Upper lobe of left lung (tissue), 6 donors: Measurements from ENCODE around the gene MYOM3. TPM values are rescaled to one million over a fixed set of nuclear protein-coding genes. Genes with fewer than 3 reads are reported as not detected.
A peak's percentile ranks its signal among the peaks of the same experiment; 100 is the strongest.

Experiments
- ATAC-seq, 2 donors: fragments of 200-7000 bp; cut with Tn5 transposase; one replicate each; pipeline ENCODE4 v1.9.1; 2022; ENCODE audit warnings: mild to moderate bottlenecking in 2 of 2, moderate library complexity in 2 of 2; ENCODE audit not compliant: low FRiP score in 2 of 2
- DNase-seq, 2 donors: peaks; one replicate each; pipeline ENCODE4 v3.0.0-alpha.2; 2019 to 2020
- H3K27ac ChIP-seq, 4 donors: fragments of 200-600 bp; sonication (generic); one replicate each; pipeline ENCODE4 v1.5.1; 2016 to 2019
- H3K27me3 ChIP-seq, 4 donors: fragments of 200-600 bp; sonication (generic); one replicate each; pipeline ENCODE4 v1.5.1; 2017 to 2019
- H3K36me3 ChIP-seq, 4 donors: fragments of 200-600 bp; sonication (generic); one replicate each; pipeline ENCODE4 v1.5.1; 2016 to 2019
- H3K4me1 ChIP-seq, 4 donors: fragments of 200-600 bp; sonication (generic); one replicate each; pipeline ENCODE4 v1.5.1; 2018 to 2019
- H3K4me3 ChIP-seq, 4 donors: fragments of 200-600 bp; sonication (generic); one replicate each; pipeline ENCODE4 v1.5.1; 2017 to 2019; ENCODE audit warnings: mild to moderate bottlenecking in 2 of 4, moderate library complexity in 1 of 4
- H3K9me3 ChIP-seq, 4 donors: fragments of 200-600 bp; sonication (generic); one replicate each; pipeline ENCODE4 v1.5.1; 2018 to 2019
- CTCF ChIP-seq, 6 experiments: fragments of 450-650 bp in 4 of 6; fragments of 200-600 bp in 2 of 6; sonication (generic) in 2 of 6; IDR thresholded peaks; one replicate each; pipeline ENCODE4 v1.5.1; 2016 to 2019; ENCODE audit warnings: antibody characterized with exemption in 6 of 6
- EP300 ChIP-seq, 4 donors: sonication (generic); formaldehyde crosslinking; IDR thresholded peaks; one replicate each; pipeline ENCODE4 v1.5.1; 2017; ENCODE audit warnings: antibody characterized with exemption in 4 of 4, control low read depth in 2 of 4
- POLR2A ChIP-seq, 4 donors: fragments of 450-650 bp; IDR thresholded peaks; one replicate each; pipeline ENCODE4 v1.5.1; 2016 to 2017; ENCODE audit warnings: antibody characterized with exemption in 4 of 4, mild to moderate bottlenecking in 2 of 4
- POLR2AphosphoS5 ChIP-seq, 2 donors: sonication (generic); formaldehyde crosslinking; IDR thresholded peaks; one replicate each; pipeline ENCODE4 v1.5.1; 2017; ENCODE audit warnings: antibody characterized with exemption in 2 of 2
- WGBS, 2 donors: methylation state at CpG; one replicate each; pipeline ENCODE4 v1.1.5; 2017 to 2018; 5-methylcytosine and 5-hydroxymethylcytosine counted together
- total RNA-seq, 6 donors: library from RNA; depleted of rRNA in 4 of 6; stranded (reverse); fragments of >200 nt in 4 of 6; gene quantifications; one replicate each; pipeline versions ENCODE4 v1.1.0 to v1.2.1, GENCODE V29; 2016 to 2021
- donor health status: DM: no; HTN: no; CAD: no; lungs with moderate emphysema.
- donor health status: DM: no; HTN: yes; CAD: no; lungs with severe emphysema.

The MYOM3 gene
- total RNA-seq, 6 donors from 2014 or later = 0.11 to 0.20 (median 0.15) TPM; not detected in 3

- H3K4me3 ChIP-seq = no peak overlapping the region
- H3K4me1 ChIP-seq = peaks cover 0 to 7% (median 2%) of the 10 kb centered on the region in 4 donors
- 65 to 71% methylated on average over 1 of the region's 1 CpG for WGBS, 2 donors
- no peak overlapping the region for H3K27ac ChIP-seq
- ATAC-seq = no peak
- TF ChIP-seq POLR2AphosphoS5 (IDR thresholded peaks at IDR 0.05) = no peak
- TF ChIP-seq CTCF (IDR thresholded peaks at IDR 0.05) = no peak
- TF ChIP-seq EP300 (IDR thresholded peaks at IDR 0.05) = no peak
- TF ChIP-seq POLR2A (IDR thresholded peaks at IDR 0.05) = no peak
- H3K27me3 ChIP-seq = no peaks in the 10 kb centered on the region
- H3K36me3 ChIP-seq = no peaks in the 10 kb centered on the region
- no peak for DNase-seq
- no peaks in the 10 kb centered on the region for H3K9me3 ChIP-seq
These were observed 2.8 kb downstream of the MYOM3 start for GRCh38 chr1:24109166-24109483.

DNA sequence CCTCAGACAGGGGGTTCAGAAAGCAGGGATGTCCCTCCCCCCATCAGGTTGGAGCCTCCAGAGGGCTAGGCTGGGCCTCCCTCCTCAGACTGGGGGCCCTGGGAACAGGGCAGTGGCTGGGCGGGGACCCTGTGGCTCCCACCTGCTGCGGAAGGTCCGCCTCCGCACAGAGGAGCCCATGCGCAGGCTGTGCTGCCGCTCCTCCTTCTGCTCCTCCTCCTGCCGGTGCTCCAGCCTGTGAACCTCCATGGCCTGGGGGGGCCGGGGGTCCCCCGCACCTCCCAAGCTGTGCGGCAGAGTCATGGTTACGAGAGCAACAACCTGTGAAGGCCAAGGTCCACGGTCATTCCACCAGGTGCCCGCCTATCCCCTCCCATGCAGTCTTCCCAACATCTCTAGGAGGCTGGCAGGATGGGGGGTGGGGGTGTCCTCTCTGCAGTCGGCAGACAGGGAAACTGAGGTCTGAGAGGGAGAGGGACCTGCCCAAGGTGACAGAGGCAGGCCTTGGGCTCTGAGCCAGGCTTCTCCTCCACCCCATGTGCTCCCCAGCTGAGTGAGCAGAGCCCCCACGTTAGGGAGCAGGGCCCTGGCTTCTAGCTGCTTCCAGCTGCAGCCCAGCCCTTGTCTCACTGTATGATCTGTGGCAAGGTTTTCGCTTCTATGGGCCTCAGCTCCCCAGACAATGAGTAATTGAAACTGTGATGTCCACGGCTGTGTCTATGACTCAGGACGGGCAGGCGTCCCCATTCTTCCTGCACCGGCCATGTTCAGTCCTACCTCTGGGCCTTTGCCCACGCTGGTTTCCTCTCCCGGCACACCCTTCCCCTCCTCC, 3.4 kb downstream of the MYOM3 start:
- WGBS, 2 donors = 60 to 74% methylated on average over 8 to 22 of the region's 22 CpGs
- no peak overlapping the region for H3K27ac ChIP-seq
- no peak overlapping the region for H3K4me3 ChIP-seq
- DNase-seq = no peak
- H3K9me3 ChIP-seq = no peaks in the 10 kb centered on the region
- peaks cover 0 to 7% (median 2%) of the 10 kb centered on the region in 4 donors for H3K4me1 ChIP-seq
- no peak for TF ChIP-seq POLR2AphosphoS5 (IDR thresholded peaks at IDR 0.05)
- TF ChIP-seq EP300 (IDR thresholded peaks at IDR 0.05) = no peak
- no peak for TF ChIP-seq CTCF (IDR thresholded peaks at IDR 0.05)
- TF ChIP-seq POLR2A (IDR thresholded peaks at IDR 0.05) = no peak
- H3K27me3 ChIP-seq = no peaks in the 10 kb centered on the region
- no peaks in the 10 kb centered on the region for H3K36me3 ChIP-seq
- peak in 1 of 2 donors; percentile 79 for ATAC-seq

GRCh38 chr1:24107462-24108138, 4.3 kb downstream of the MYOM3 start:
- H3K9me3 ChIP-seq = no peaks in the 10 kb centered on the region
- H3K4me3 ChIP-seq = no peak overlapping the region
- no peaks in the 10 kb centered on the region for H3K27me3 ChIP-seq
- H3K27ac ChIP-seq = no peak overlapping the region
- no peaks in the 10 kb centered on the region for H3K36me3 ChIP-seq
- peaks cover 0 to 5% (median 2%) of the 10 kb centered on the region in 4 donors for H3K4me1 ChIP-seq
- ATAC-seq (peak in 1 of 2 donors; percentile 83), DNase-seq (no peak)
- 85 to 86% methylated on average over 18 of the region's 18 CpGs for WGBS, 2 donors
- TF ChIP-seq EP300 (IDR thresholded peaks at IDR 0.05) (no peak), POLR2AphosphoS5 (IDR thresholded peaks at IDR 0.05) (no peak), CTCF (IDR thresholded peaks at IDR 0.05) (no peak), POLR2A (IDR thresholded peaks at IDR 0.05) (no peak)

GRCh38 chr1:24105368-24106160, 6.4 kb downstream of the MYOM3 start:
- ATAC-seq (no peak), DNase-seq (no peak)
- no peaks in the 10 kb centered on the region for H3K36me3 ChIP-seq
- TF ChIP-seq POLR2AphosphoS5 (IDR thresholded peaks at IDR 0.05) (no peak), CTCF (IDR thresholded peaks at IDR 0.05) (no peak), POLR2A (IDR thresholded peaks at IDR 0.05) (no peak), EP300 (IDR thresholded peaks at IDR 0.05) (no peak)
- 89 to 92% methylated on average over 10 to 19 of the region's 19 CpGs for WGBS, 2 donors
- H3K27me3 ChIP-seq = no peaks in the 10 kb centered on the region
- H3K4me1 ChIP-seq = no peaks in the 10 kb centered on the region
- H3K9me3 ChIP-seq = no peaks in the 10 kb centered on the region
- H3K4me3 ChIP-seq = no peak overlapping the region
- H3K27ac ChIP-seq = no peak overlapping the region
